Left forelimb (tissue), 1 donor: ENCODE data around the gene SPACA1.

Source experiments
- DNase-seq: peaks from one replicate; pipeline ENCODE4 v3.0.0-alpha.2; 2018; ENCODE audit warnings: low spot score

Gene SPACA1

DNA sequence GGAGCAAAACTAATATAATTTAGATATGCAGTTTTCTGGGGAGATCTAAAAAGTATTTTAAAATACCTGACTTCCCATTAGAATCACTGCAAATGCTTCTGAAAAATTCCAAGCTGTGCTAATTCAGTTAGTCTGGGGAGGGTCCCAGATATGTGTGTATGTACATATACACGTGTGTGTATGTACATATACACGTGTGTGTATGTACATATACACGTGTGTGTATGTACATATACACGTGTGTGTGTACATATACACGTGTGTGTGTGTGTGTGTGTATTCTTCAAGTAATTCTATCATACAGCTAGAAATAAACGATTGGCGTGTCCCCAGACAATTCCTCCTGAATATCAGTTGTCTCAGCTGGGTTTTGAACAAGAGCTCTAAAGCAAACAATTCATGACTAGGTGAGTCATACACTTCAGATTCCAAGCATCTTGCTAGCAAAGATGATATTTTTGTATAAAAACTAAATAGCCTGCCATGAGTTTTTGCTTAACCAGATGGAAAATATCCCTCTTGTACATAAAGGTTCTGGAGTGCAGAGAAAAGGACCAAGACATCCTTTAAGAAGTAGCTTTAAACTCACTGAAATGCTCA, 58.2 kb downstream of the SPACA1 start:
- DNase-seq, result no peak

DNA sequence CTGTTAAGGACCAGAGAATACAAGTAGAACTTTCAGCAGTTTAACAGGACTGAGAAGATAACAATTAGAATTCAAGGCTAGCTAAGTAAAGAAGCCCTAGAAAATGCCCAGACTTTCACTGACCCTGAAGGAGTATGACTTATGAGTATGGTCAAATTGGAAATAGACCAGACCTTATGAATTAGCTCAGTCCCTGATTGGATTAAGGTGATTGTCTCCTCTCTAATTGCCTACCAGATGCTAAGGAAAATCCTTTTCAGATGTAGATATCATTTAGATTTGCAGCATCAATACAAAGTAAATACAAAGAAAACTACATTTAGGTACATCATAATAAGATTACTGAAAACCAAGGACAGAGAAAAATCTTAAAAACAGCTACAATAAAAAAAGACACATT, 59.6 kb downstream of the SPACA1 start:
- DNase-seq, result no peak

DNA sequence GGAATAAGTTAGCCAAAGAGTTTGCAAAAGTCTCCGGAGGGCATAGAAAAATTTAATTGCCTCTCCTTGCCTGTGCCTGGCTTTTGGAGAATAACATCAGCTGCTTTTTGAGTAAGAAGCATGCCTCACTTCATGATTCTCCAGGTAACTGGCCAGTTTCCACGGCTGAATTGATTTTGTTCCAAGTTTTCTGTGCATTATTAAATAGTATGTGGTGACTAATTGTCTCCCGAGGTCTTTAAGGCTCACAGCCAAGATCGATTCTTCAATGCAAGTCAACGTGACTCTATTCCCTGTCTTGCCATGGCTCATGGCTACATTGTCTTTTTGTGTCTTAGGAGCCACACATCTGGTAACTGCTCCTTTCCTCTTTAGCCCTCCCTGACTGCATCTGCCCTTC, 64.3 kb downstream of the SPACA1 start:
- DNase-seq, result no peak

DNA sequence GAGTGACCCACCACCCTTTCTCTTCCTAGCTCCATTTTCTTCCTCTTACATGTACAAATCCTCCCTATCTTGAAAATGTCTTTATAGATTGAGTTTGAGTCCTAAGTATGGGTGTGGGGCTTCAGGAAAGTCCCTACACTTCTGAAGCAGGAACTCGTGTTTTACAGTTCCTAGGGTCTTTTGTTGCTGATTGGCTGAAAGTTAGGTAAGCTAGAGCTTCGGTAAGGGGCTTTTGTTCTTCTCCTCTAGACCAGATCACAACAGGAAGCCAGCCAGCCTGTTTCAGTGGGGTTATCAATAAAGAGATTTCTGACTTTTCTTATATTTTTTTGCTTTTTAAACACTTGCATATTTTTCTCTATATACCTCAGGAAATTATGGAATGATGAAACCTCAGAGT, 67.2 kb downstream of the SPACA1 start:
- no peak for DNase-seq

DNA sequence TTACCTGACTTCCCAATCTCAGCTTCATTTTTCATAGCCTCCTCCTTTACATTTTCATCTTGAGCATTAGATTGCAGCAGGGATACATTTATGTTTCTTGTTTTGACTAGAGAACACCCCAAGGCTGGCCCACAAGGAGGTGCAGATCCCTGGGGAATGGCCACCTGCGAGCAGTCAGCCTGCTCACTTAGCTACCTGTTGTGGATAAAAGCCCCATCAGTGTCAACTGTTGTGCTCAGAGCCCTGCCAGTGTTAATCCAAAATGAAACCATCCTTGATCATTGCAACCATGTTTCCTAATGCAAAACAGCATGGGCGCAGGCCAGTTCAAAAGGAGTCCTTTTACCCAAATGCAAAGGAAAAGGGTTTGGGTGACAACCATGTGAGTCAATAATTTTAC, 67.7 kb downstream of the SPACA1 start:
- no peak for DNase-seq

DNA sequence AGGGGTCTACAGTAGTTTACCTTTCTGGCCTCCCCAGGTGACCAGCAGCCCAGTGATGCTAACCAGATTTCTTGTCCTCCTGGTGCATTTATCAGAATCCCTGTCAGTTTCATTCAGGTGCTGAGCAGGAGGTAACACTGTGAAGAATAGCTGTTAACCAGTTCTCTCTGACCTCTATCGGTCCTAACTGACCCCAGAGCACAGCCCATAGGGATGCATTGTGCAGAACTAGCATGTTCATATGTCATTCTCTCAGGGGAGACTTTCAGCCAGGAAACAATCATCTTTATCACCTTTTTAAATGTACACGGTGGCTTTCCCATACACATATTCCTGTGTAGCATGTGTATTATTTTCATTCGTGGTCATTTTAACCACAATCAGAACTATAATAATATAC, 68.6 kb downstream of the SPACA1 start:
- no peak for DNase-seq
